GM21717 (cell line): ENCODE results near the gene AGFG2.

Experiments used
- ATAC-seq: cut with Tn5 transposase; IDR thresholded peaks from one replicate; pipeline ENCODE4 v1.9.1; 2021; ENCODE audit warnings: mild to moderate bottlenecking, moderate library complexity; ENCODE audit not compliant: unreplicated experiment

AGFG2 gene

DNA sequence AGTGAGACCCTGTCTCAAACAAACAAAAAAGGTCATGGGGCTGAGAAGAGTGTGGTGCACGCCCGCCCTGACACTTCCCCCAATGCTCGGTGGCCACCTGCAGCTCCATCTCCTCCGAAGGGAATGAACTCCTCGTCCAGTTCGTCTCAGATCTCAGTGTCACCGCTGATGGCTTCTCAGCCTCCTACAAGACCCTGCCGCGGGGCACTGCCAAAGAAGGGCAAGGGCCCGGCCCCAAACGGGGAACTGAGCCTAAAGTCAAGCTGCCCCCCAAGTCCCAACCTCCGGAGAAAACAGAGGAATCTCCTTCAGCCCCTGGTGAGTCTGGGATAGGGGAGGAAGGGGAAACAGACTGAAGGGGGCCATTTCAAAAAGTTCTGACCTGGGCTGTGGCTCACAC, 67.3 kb downstream of the AGFG2 start:
- no peak for ATAC-seq

- ATAC-seq = no peak
Measured at GRCh38 chr7:100607111-100607510, 68.1 kb downstream of the AGFG2 start.

DNA sequence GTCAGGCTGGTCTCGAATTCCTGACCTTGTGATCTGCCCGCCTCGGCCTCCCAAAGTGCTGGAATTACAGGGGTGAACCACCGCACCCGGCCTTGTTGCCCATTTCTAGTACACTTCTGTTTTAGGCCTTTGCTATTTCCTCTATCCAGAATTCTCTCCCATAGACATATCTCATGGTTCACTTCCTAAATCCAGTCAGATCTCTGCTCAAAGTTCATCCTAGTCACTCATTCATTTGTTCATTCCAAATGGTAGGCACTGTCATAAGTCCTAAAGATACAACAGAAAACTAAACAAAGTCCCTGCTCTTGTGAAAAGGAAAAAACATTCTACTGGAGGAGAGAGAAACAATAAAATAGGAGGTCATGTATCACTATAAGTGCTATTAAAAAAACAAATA, 71.0 kb downstream of the AGFG2 start:
- no peak for ATAC-seq

DNA sequence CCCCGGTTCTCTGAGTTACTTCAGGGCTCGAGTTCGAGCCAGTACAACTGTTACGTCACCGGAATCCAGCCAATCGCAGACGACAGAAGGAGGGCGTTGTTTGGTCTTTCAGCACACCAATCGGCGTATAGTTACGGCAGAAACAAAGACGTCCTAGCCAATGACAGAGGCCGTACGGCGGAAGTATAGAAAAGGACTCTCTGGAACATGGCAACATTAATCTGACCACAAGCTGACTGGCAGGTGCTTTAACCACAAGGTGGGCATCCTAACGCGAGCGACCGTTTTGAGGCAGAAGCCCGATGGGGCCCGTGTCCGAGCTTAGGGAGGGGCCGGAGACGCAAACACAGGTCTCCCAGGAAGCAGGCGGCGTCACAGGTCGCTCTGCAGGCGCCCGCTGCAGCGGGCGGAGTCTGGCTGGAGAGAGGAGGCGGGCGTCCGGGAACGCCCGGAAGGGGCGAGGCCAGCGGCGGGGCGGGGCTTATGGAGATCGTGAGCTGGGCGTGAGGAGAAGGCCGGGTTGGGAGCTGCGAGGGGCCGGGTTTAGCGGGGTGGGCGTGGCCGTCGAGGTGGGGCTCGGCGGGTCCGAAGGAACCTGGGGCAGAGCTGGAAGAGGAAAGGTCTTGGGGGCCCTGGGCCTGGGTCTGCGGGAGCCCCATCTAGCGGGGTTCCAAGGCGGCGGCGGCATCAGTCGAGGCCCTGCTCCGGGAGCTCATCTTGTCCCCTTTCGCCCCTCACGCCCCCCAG, 73.2 kb downstream of the AGFG2 start, which contains the start of gene MOSPD3:
Gene MOSPD3 (plus strand): TSS at position 558 of the 747 bp plus-strand sequence. CDS start 252 bp downstream, outside the sequence.
- peak; percentile 89 for ATAC-seq

DNA sequence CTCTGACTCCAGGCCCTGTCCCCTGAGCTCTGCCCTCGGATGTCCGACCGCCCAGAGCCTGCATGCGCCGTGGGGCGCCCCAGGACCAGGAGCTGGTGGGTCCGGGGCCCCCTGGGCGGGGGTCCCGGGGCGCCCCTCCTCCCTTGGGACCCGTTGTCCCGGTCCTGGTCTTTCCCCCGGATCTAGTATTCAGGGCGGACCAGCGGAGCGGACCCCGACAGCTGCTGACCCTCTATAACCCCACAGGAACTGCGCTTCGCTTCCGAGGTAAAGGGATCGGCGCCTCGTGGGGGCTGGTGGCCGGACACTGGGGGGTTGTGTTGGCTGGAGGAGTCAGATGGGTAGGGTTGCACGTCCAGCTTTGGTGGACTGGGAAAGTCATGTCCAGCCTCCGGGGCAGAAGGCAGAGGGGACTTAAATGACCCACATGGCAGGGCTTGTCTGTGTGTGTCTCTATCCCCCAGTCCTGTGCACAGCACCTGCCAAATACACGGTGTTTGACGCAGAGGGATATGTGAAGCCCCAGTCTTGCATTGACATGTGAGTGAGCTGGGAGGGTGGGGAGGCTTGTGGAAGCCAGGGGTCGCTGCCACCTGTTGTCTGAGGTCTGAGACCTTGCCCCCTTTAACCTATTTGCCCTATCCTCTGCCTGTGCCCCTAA, 73.9 kb downstream of the AGFG2 start:
- no peak for ATAC-seq

DNA sequence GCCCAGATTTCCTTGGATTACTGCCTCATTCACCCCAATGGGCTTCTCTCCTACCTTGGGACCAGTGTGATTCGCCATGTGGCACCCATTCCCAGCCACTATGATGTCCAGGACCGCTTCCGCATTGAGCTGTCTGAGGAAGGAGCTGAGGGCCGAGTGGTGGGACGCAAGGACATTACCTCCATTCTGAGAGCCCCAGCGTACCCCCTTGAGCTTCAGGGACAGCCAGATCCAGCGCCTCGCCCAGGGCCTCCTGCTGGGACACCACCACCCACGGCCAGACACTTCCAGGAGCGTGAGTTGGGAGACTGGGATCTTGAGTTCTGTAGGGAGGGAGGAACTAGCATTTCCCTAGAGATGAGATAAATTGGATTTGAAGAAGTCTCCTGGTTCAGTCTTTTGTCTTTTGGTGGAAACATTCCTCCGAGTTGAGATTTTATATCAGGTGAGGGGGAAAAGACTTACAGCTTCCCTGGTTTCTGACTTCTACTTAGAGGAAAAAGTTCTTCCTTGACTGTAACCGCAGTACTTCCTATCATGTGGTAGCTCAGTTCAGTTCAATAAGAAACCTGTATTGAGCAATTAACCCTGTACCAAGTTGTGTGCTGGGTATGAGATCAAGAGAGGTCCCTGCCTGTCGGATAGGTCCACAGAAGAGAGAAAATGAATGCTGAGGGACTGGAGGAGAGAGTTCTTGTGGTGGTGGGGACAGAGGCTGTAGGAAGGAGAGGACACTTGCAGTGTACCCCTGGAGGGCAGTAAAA, 74.6 kb downstream of the AGFG2 start:
- no peak for ATAC-seq

- no peak for ATAC-seq
Measured at GRCh38 chr7:100614308-100614861, 75.4 kb downstream of the AGFG2 start.
